ENCODE results near the gene DAPK3.

DNA sequence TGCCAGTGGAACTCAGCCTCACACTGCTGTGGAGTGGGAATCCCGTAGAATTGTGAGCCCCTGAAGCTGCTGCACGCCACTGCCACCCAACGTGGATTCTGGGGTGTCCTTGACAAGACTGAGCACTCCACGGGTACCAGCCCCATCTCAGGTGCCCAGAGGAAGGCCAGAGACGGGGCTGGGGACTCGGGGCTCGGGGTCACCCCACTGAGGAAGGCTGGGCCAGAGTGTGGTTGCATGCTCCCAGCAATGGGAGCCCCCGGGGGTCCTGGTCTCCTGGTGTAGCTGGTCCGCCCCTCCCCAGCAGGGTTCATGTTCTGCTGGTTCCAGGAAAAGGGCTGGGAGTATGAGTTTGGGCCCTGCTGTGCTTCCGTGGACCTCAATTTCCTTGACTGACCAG, 15.2 kb downstream of the DAPK3 start:
- no peak for TF ChIP-seq TRIM28 (IDR thresholded peaks at IDR 0.05; ENCODE audit: borderline replicate concordance, low read length)
- no peak for TF ChIP-seq ZFP37 (tag by site-specific recombination; IDR thresholded peaks at IDR 0.05)
- TF ChIP-seq ZBTB48 (tag by site-specific recombination; IDR thresholded peaks at IDR 0.05): no peak
- TF ChIP-seq, protein P1, sequence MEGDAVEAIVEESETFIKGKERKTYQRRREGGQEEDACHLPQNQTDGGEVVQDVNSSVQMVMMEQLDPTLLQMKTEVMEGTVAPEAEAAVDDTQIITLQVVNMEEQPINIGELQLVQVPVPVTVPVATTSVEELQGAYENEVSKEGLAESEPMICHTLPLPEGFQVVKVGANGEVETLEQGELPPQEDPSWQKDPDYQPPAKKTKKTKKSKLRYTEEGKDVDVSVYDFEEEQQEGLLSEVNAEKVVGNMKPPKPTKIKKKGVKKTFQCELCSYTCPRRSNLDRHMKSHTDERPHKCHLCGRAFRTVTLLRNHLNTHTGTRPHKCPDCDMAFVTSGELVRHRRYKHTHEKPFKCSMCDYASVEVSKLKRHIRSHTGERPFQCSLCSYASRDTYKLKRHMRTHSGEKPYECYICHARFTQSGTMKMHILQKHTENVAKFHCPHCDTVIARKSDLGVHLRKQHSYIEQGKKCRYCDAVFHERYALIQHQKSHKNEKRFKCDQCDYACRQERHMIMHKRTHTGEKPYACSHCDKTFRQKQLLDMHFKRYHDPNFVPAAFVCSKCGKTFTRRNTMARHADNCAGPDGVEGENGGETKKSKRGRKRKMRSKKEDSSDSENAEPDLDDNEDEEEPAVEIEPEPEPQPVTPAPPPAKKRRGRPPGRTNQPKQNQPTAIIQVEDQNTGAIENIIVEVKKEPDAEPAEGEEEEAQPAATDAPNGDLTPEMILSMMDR (tag by site-specific recombination; IDR thresholded peaks at IDR 0.05): no peak
